GM12878 (cell line): ENCODE measurements around the gene PSMC3.

Experiments
- ATF3 ChIP-seq: IDR thresholded peaks from 2 replicates; pipeline ENCODE4 v1.6.1; 2011; ENCODE audit warnings: low read depth, mild to moderate bottlenecking, low read length, moderate library complexity, borderline replicate concordance; ENCODE audit errors: extremely low read depth
- GATAD2B ChIP-seq: fragments of 450-650 bp; conservative IDR thresholded peaks from 2 replicates; pipeline ENCODE4 v1.6.1; 2017; ENCODE audit warnings: low read depth, mild to moderate bottlenecking, moderate library complexity
- IRF5 ChIP-seq: fragments of 450-650 bp; IDR thresholded peaks from 2 replicates; pipeline ENCODE4 v1.6.1; 2017; ENCODE audit warnings: borderline replicate concordance
- MYB ChIP-seq: fragments of 150-350 bp; IDR thresholded peaks from 2 replicates; pipeline ENCODE4 v1.6.1; 2014; ENCODE audit warnings: mild to moderate bottlenecking, low read depth, low read length, borderline replicate concordance
- NFXL1 ChIP-seq: fragments of 450-650 bp; IDR thresholded peaks from 2 replicates; pipeline ENCODE4 v1.6.1; 2017; ENCODE audit warnings: antibody characterized with exemption, mild to moderate bottlenecking, borderline replicate concordance
- SRF ChIP-seq, 2 experiments: IDR thresholded peaks; 2 replicates each; pipeline ENCODE4 v1.6.1; 2011; ENCODE audit warnings: low read depth in 2 of 2, low read length in 2 of 2, mild to moderate bottlenecking in 1 of 2, moderate library complexity in 1 of 2
- TBL1XR1 ChIP-seq: IDR thresholded peaks from 2 replicates; pipeline ENCODE4 v1.6.1; 2012; ENCODE audit warnings: low read depth, low read length, improper control_type of control experiment
- ZSCAN29 ChIP-seq: fragments of 450-650 bp; IDR thresholded peaks from 2 replicates; pipeline ENCODE4 v1.6.1; 2017; ENCODE audit warnings: mild to moderate bottlenecking, moderate library complexity

GRCh38 chr11:47437746-47438418 lies 11.6 kb upstream of the PSMC3 start:
- TF ChIP-seq NFXL1 = no peak
- no peak for TF ChIP-seq SRF (IDR thresholded peaks at IDR 0.05; ENCODE audit: low read depth in 2 of 2, low read length in 2 of 2)
- TF ChIP-seq ZSCAN29 = no peak
- no peak for TF ChIP-seq IRF5
- TF ChIP-seq GATAD2B = no peak
- no peak for TF ChIP-seq MYB
- TF ChIP-seq TBL1XR1 = no peak
- TF ChIP-seq ATF3 = no peak
